ENCODE results near the gene MED25. TPM values are rescaled to one million over a fixed set of nuclear protein-coding genes. Genes with fewer than 3 reads are reported as not detected.

The MED25 gene
- total RNA-seq, 2 donors from 2014 or later: 46.1 to 77.2 TPM

DNA sequence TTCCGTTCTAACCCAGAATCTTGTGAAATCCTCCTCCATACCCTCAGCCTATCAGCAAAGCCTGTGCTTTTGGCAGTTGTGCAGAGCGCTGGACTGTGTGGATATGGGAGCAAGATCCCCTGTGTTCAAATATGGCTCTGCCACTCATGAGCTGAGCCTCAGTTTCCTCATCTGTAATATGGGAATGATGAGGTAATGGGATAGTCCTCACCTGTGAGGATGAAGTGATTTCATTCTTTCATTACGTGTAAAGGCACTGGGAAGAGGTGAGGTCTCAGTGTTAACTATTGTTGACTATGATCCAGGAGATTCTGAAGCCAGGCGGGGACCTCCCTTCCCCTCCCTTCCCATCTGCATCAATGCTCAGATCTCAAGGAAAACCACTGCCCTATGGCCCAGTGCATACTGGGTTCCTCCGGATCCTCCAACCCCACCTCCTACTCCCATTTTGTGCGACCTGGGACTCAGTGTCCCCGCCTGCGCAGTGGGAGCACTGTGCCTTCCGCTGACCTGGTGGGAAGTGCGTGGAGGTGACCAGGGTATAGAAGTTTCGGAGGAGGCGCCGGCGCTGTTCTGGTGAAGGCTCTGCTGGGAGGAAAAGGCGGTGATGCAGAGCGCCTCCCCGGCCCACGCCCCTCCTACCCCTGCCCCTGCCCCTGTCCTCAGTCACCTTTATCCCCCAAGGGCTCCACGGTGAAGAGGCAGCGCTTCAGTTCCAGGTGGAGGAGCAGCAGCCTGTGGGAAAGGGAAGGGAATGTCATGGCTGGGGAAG is 10.0 kb upstream of the MED25 start:
- Histone ChIP-seq H3K4me3 (no peak overlapping the region), H3K9me3 (no peaks in the 10 kb centered on the region), H3K27ac (no peak overlapping the region), H3K9ac (ENCODE audit: low read depth in 2 of 2, low read length in 2 of 2) (peak overlapping the region in 1 of 2 donors; percentile 54), H3K4me1 (no peaks in the 10 kb centered on the region), H3K27me3 (no peaks in the 10 kb centered on the region), H3K36me3 (no peaks in the 10 kb centered on the region)
- DNase-seq: no peak
- intact Hi-C loops (cut with DNase I): no loop called here
- TF ChIP-seq, protein P1, sequence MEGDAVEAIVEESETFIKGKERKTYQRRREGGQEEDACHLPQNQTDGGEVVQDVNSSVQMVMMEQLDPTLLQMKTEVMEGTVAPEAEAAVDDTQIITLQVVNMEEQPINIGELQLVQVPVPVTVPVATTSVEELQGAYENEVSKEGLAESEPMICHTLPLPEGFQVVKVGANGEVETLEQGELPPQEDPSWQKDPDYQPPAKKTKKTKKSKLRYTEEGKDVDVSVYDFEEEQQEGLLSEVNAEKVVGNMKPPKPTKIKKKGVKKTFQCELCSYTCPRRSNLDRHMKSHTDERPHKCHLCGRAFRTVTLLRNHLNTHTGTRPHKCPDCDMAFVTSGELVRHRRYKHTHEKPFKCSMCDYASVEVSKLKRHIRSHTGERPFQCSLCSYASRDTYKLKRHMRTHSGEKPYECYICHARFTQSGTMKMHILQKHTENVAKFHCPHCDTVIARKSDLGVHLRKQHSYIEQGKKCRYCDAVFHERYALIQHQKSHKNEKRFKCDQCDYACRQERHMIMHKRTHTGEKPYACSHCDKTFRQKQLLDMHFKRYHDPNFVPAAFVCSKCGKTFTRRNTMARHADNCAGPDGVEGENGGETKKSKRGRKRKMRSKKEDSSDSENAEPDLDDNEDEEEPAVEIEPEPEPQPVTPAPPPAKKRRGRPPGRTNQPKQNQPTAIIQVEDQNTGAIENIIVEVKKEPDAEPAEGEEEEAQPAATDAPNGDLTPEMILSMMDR (IDR thresholded peaks at IDR 0.05): no peak

DNA sequence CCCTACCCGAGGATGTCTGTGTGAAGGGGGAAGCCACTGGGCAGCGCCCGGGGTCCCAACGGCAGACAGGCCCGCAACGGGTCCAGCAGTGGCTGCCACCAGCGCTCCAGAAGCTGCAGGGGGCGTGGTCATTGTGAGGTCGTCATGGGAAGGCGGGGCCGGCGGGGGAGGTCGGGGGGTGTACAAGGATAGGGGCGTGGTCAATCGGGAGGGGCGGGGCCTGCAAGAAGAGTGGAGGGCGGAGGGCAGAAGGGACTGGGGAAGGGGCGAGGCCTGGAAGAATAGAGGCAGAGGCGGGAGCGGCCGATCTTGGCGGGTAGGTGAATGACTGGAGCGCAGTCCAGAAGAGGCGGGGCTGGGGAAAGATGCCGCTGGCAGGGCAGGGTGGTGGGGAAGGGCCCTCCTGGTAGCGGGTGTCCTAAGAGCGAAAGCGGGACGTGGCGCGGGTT is 9.4 kb upstream of the MED25 start:
- peak; percentile 97 for DNase-seq
- intact Hi-C loops (cut with DNase I): no loop called here
- Histone ChIP-seq H3K9me3 (no peaks in the 10 kb centered on the region), H3K4me3 (peak overlapping the region; percentile 78), H3K27me3 (no peaks in the 10 kb centered on the region), H3K36me3 (no peaks in the 10 kb centered on the region), H3K27ac (peak overlapping the region; percentile 52), H3K9ac (ENCODE audit: low read depth in 2 of 2, low read length in 2 of 2) (peak overlapping the region; percentile 67 to 87), H3K4me1 (no peaks in the 10 kb centered on the region)
- TF ChIP-seq, protein P1 (IDR thresholded peaks at IDR 0.05): no peak

DNA sequence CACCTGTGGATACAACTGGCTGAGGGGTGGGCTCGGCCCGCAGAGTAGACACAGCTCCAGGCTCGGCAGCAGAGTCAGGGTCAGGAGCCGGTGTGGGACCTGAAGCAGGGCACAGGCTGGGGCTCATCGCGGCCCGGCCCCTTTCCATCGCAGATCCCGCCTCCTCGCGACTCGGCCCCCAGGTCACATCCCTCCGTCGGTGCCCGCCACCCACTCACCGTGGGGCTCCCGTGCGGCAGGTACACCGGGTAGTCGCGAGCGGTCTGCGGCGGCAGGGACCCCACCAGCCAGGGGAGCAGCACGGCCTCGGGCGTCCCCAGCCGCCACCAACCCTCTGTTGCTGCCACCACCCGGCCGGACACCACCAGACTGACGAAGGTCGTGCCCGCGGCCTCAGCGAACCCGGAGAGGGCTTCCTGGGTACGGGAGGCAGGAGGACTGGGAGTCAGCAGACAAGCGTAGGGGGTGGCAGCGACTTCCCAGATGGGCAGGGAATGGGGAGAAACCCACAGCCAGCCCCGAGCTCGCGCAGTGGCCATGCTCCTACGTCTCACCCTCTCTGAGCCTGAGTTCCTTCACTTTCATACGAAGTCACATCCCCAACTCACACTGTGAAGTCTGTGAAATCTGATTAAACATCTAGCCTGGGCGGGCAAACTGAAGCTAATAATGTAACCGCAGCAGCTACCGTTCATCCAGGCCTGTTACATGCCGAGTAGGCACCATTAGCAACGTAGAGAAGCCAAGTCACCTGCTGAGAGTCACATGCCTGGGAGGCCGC is 8.7 kb upstream of the MED25 start:
- H3K4me3 ChIP-seq: peak overlapping the region; percentile 78
- intact Hi-C loops (cut with DNase I): no loop called here
- no peaks in the 10 kb centered on the region for H3K9me3 ChIP-seq
- H3K9ac ChIP-seq (ENCODE audit: low read depth in 2 of 2, low read length in 2 of 2): peak overlapping the region; percentile 67 to 87
- H3K27ac ChIP-seq: peak overlapping the region; percentile 52
- H3K36me3 ChIP-seq: no peaks in the 10 kb centered on the region
- H3K27me3 ChIP-seq: no peaks in the 10 kb centered on the region
- DNase-seq: peak; percentile 67
- TF ChIP-seq, protein P1 (IDR thresholded peaks at IDR 0.05): no peak
- H3K4me1 ChIP-seq: no peaks in the 10 kb centered on the region

DNA sequence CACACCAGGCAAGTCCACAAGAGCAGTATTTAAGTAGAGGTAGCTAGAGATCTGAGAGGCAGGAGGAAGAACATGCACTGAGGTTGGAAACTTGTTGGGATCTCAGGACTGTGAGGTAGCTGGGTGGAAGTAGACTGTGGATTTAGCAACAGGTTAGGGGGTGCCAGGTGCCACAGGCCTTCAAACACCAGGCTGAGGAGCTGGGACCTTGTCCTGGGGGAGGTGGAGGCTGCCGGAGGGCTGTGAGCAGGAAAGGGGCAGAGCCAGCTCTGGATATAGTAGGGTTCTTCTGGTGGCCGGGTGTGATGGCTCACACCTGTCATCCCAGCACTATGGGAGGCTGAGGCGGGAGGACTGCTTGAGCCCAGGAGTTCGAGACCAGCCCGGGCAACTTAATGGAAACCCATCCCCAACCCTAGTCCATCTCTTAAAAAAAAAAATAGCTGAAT is 8.1 kb upstream of the MED25 start:
- H3K4me1 ChIP-seq: no peaks in the 10 kb centered on the region
- peak overlapping the region; percentile 52 for H3K27ac ChIP-seq
- no peaks in the 10 kb centered on the region for H3K9me3 ChIP-seq
- no peaks in the 10 kb centered on the region for H3K27me3 ChIP-seq
- H3K9ac ChIP-seq (ENCODE audit: low read depth in 2 of 2, low read length in 2 of 2): peak overlapping the region; percentile 5 to 67
- H3K36me3 ChIP-seq: no peaks in the 10 kb centered on the region
- no peak overlapping the region for H3K4me3 ChIP-seq
- intact Hi-C loops (cut with DNase I): loop anchor here (10.0 kb wide), 1 partner anchor 55 kb away; the partner anchor contains the start of gene PNKP
- no peak for DNase-seq
- TF ChIP-seq, protein P1 (IDR thresholded peaks at IDR 0.05): no peak

DNA sequence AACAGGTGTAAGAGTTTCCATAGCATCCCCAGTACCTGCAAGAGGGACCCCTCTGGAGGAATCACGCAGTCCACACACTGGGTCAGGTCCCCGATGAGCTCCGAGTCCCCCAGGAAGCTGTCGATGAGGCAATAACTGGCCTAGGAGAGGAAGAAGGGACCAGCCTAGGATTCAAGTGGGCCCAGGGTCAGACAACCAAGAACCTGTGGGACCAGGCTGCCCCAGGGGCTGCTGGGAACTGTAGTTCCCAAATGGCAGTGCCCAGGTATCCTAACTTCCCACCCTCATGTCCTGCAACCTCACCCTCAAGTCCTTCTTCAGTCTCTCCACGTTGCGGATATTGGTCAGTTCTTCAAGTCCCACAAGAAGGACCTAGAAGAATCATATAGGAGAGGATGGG is 6.8 kb upstream of the MED25 start:
- no peaks in the 10 kb centered on the region for H3K9me3 ChIP-seq
- TF ChIP-seq, protein P1 (IDR thresholded peaks at IDR 0.05): no peak
- no peaks in the 10 kb centered on the region for H3K36me3 ChIP-seq
- intact Hi-C loops (cut with DNase I): loop anchor here (10.0 kb wide), 1 partner anchor 53 kb away; the partner anchor contains the start of gene PNKP
- no peak for DNase-seq
- H3K4me1 ChIP-seq: no peaks in the 10 kb centered on the region
- no peak overlapping the region for H3K27ac ChIP-seq
- H3K27me3 ChIP-seq: no peaks in the 10 kb centered on the region
- no peak overlapping the region for H3K4me3 ChIP-seq
- H3K9ac ChIP-seq (ENCODE audit: low read depth in 2 of 2, low read length in 2 of 2): no peak overlapping the region

Data from colonic mucosa (tissue), 4 donors.